GM20431 (cell line): ENCODE data around the gene ATF6B.

ENCODE experiments used
- in situ Hi-C: fragments of 300-500 bp; cut with MseI, MboI; formaldehyde crosslinking; loops from one replicate; pipeline ENCODE4 v1.15.0; 2020; ENCODE audit warnings: low sequenced_read_pairs; ENCODE audit not compliant: unreplicated experiment

The ATF6B gene

DNA sequence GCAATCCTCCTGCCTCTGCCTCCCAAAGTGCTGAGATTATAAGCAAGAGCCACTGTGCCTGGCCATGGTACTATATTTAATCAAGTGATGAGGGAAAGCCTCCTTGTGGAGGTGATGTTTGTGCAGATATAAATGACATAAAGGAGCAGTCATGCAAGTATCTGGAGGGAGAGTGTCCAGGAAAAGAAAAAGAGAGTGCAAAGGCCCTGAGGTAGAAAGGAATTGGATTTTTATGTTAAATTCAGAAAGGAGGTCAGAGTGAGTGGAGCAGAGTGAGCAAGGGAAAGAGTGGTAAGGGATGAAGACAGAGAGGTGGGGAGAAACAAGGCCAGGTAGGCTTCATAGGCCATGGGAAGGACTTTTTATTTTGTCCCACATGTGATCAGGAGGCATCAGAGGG, 9.4 kb upstream of the ATF6B start:
- in situ Hi-C loops: no loop called here

GRCh38 chr6:32133786-32134185, 5.7 kb upstream of the ATF6B start:
- in situ Hi-C loops: no loop called here

GRCh38 chr6:32132110-32132509, 4.1 kb upstream of the ATF6B start:
- in situ Hi-C loops: no loop called here

GRCh38 chr6:32131439-32131948, 3.4 kb upstream of the ATF6B start:
- in situ Hi-C loops: no loop called here

DNA sequence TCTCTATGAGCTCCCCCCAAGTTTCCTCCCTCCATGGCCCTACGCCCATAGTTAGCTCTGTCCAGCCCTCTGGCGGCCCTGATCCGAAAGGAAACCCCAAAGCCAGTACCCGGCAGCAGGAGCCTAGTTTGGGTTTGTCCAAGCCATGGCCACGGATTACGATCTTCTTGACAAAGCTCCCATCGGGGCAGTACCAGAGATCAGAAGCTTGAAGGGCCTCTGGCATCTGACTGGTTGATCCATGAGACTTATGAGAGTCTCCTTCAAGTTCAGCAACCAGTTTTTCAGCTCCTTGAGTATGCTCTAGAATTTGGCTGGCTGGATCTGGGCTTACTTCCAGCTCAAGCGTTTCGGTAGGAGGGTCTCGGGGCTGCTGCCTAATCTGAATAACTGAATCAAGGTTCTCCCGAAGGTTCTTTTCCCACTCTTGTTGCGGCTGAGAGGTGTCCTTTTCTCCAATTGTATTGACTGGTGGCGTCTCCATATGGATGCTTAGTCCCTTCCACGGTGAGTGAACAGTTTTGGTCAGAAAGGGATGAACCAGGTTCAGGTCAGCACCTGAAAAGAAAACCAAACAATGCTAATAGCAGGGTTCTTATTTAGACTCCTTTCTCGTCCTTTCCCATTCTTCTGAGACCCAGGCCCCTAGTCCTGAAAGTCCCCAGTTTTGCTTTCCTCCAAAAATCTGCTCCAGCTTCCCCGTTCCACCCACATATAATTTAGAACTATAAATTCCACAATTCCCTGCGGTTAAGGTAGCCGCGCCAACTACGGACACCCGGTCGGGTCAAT, 1.4 kb upstream of the ATF6B start:
- in situ Hi-C loops: no loop called here

- in situ Hi-C loops: no loop called here
These were observed 778 bp upstream of the ATF6B start for GRCh38 chr6:32128751-32129296.

DNA sequence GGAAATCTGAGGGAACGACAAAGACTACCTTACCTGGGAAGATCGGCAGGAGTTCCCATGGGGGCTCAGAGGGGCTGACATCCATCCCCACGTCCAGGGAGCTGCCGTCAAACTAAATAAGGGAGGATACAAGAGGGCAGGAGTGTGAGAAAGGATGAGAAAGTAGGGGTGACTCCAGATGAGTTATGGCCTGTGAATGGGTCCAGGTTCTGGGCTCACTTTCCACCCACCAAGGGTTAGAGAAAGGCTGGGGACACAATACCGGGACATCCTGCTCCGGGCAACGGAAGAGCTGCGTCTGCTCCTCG, 683 bp downstream of the ATF6B start:
- in situ Hi-C loops: no loop called here

DNA sequence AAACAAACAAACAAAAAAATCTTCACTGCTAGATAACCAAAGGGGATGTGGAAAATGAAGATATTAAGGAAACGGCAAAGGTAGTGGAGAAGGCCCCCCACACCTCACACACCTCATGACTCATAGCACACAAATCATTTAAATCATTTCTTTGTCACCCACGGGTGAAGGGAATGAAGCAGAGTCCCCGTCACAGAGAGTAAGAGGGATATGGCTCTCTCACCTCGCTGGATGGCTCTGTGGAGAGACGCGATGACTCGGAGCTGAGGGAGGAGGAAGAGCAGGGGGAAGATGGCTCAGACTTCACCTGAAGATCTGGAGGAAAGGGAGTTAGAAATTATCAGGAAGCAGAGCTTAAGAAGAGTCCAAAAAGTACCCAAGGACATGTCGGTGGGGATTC, 1.2 kb downstream of the ATF6B start:
- in situ Hi-C loops: no loop called here

GRCh38 chr6:32123681-32124080, 4.4 kb downstream of the ATF6B start:
- in situ Hi-C loops: no loop called here

DNA sequence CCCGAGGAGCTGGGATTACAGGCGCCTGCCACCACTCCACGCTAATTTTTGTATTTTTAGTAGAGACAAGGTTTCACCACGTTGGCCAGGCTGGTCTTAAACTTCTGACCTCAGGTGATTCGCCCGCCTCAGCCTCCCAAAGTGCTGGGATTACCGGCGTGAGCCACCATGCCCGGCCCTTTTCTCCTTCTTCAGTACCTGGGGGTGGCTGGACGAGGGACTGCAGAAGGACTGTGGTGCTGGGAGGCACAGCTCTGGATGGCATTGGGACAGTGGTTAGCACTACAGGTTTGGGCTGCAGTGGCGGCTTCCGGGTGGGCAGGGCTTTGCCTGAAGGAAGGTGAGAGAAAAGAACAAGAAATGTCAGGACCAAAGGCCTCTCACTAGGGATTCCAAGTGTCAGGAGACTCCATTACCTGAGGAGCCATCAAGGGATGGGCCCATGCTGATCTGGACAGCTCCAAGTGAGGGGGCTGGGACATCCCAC, 7.4 kb downstream of the ATF6B start:
- in situ Hi-C loops: no loop called here

- in situ Hi-C loops: no loop called here
These were observed 9.0 kb downstream of the ATF6B start for GRCh38 chr6:32118782-32119628.

- in situ Hi-C loops: no loop called here
These were observed 10.6 kb downstream of the ATF6B start for GRCh38 chr6:32117461-32117860.

DNA sequence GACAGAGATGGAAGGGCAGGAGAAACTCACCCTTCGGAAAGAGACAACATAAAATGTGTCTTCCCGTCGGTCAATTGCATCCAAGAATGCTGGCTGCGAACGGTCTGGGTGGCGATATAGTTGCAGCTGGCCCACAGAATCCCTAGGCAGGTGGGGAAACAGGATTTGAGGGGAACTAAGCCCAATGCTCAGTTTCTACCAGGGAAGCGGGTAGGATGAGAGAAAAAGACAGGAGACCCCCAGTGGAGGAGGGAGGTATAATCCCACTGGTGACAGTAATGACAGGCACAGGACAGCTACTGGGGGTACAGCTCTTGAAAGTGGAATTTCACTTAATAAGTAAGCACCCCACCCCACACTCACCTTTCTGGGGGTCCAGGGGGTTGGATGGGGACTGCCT, 11.4 kb downstream of the ATF6B start:
- in situ Hi-C loops: no loop called here

DNA sequence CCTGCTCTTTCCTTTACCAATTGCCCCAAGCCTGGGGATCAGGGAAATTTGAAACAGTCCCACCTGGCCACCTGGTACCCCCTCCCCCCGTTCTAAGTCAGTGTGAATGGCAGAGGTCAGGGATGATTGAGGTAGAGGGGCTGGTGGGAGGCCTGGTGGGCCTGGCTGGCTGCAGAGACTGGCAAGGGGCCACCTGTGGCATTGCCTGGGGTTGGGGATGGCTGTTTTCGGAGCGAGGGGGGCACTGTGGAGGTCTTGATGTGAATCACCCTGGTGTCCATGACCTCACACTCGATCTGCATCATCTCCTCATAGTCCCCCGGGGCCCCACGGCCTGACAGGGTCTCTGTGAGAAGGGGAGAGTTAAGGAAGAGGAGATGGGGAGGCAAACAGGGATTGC, 12.4 kb downstream of the ATF6B start:
- in situ Hi-C loops: no loop called here

DNA sequence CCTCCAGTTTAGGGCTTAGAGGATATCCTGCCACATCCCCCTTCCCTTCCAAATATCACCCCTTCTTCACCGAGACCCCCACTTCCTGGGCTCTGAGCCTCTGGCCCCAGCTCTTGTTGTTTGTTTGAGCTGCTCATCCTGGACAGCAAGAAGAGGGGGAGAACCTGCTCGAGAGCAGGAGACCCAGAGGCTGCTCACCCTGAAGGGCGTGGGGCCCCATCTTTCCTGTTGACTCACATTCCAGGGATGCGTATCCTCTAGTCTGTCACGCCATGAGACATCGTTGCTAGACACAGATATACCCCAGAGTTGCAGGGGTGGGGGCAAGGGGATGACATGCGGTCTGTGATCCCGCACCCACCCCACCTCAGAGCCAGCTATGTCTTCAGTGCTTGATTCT, 13.2 kb downstream of the ATF6B start:
- in situ Hi-C loops: no loop called here

- in situ Hi-C loops: no loop called here
These were observed 14.4 kb downstream of the ATF6B start for GRCh38 chr6:32113386-32114352.

- in situ Hi-C loops: no loop called here
These were observed 15.5 kb downstream of the ATF6B start for GRCh38 chr6:32112431-32112980.

DNA sequence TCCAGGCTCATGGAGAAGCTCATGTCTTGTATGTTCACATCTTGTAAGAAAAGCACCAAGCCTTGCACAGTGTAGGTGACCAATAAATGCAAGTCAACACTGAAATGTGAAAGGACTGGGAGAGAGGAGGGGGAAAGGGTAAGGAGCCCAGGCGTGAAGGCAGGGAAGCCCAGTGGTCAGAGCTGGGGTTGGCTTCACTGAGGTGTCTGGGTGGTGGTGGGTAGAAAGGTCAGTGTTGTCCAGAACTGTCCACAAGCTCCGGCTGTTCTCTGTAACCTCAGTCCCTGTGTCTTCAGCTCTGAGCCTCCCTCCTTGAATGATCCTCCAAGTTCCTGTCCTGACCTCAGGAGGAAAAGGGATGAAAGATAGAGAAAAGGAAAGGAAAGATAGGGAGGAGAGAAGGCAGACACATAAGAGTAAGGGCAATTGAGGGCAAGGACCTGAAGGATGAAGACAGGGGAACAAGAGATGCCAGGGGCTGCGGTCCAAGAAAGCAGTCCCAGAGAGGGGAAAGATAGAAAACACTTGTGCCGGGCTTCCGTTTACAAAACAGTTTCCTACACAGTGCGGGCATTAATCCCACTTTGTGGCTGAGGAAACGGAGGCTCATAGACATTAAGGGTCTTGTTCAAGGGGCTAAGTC, 16.5 kb downstream of the ATF6B start:
- in situ Hi-C loops: no loop called here

- in situ Hi-C loops: no loop called here
These were observed 17.4 kb downstream of the ATF6B start for GRCh38 chr6:32110632-32111031.
